Astrocyte (in vitro differentiated cells and primary cell): Measurements from ENCODE around the gene BRF1. TPM values are rescaled to one million over a fixed set of nuclear protein-coding genes. Genes with fewer than 3 reads are reported as not detected.

Experiments
- DNase-seq: peaks from one replicate; pipeline ENCODE4 v3.0.0-alpha.2; 2010; ENCODE audit warnings: low read depth
- FAIRE-seq: peaks from 2 replicates; lab custom pipeline; 2011; peaks lifted over from hg19 to GRCh38; lab: Jason Lieb, UNC
- H2AFZ ChIP-seq: 2 replicates; pipeline ENCODE4 v1.6.0; 2012; ENCODE audit warnings: low read depth, low read length, inconsistent platforms
- H3K27ac ChIP-seq: 2 replicates; pipeline ENCODE4 v1.5.1; 2011; ENCODE audit warnings: low read depth, low read length, inconsistent platforms
- H3K27me3 ChIP-seq: 2 replicates; pipeline ENCODE4 v1.6.0; 2011; ENCODE audit warnings: low read length, inconsistent platforms; ENCODE audit not compliant: insufficient read depth
- H3K36me3 ChIP-seq: 2 replicates; pipeline ENCODE4 v1.5.1; 2011; ENCODE audit warnings: low read length, inconsistent platforms; ENCODE audit not compliant: insufficient read depth
- H3K4me1 ChIP-seq: 2 replicates; pipeline ENCODE4 v1.5.1; 2011; ENCODE audit warnings: low read length, inconsistent platforms; ENCODE audit not compliant: insufficient read depth
- H3K4me2 ChIP-seq: 2 replicates; pipeline ENCODE4 v1.6.0; 2012; ENCODE audit warnings: low read length, inconsistent platforms
- H3K4me3 ChIP-seq: 2 replicates; pipeline ENCODE4 v1.5.1; 2011; ENCODE audit warnings: low read depth, mild to moderate bottlenecking, low read length, inconsistent platforms; ENCODE audit not compliant: insufficient read depth
- H3K79me2 ChIP-seq: 2 replicates; pipeline ENCODE4 v1.6.0; 2012; ENCODE audit warnings: mild to moderate bottlenecking, low read length, inconsistent platforms; ENCODE audit not compliant: insufficient read depth
- H3K9ac ChIP-seq: 2 replicates; pipeline ENCODE4 v1.6.0; 2012; ENCODE audit warnings: mild to moderate bottlenecking, low read length, inconsistent platforms
- H3K9me3 ChIP-seq: 2 replicates; pipeline ENCODE4 v1.5.1; 2012; ENCODE audit warnings: low read depth, mild to moderate bottlenecking, low read length, inconsistent platforms; ENCODE audit not compliant: insufficient read depth
- H4K20me1 ChIP-seq: 2 replicates; pipeline ENCODE4 v1.6.0; 2012; ENCODE audit warnings: low read length, inconsistent platforms; ENCODE audit not compliant: insufficient read depth
- H3K27ac Mint-ChIP-seq: one replicate; pipeline ENCODE4 v1.8.0; 2021; ENCODE audit warnings: mild to moderate bottlenecking, mixed read lengths; ENCODE audit not compliant: unreplicated experiment
- H3K27me3 Mint-ChIP-seq: one replicate; pipeline ENCODE4 v1.8.0; 2021; ENCODE audit warnings: low read depth, mixed read lengths; ENCODE audit not compliant: unreplicated experiment
- H3K36me3 Mint-ChIP-seq: one replicate; pipeline ENCODE4 v1.8.0; 2021; ENCODE audit warnings: low read depth, mixed read lengths; ENCODE audit not compliant: unreplicated experiment
- H3K4me1 Mint-ChIP-seq: one replicate; pipeline ENCODE4 v1.8.0; 2021; ENCODE audit warnings: low read depth, mixed read lengths; ENCODE audit not compliant: unreplicated experiment
- H3K4me3 Mint-ChIP-seq: one replicate; pipeline ENCODE4 v1.8.0; 2021; ENCODE audit warnings: mild to moderate bottlenecking, moderate library complexity, mixed read lengths; ENCODE audit not compliant: unreplicated experiment
- H3K9me3 Mint-ChIP-seq: one replicate; pipeline ENCODE4 v1.8.0; 2021; ENCODE audit warnings: mild to moderate bottlenecking, mixed read lengths; ENCODE audit not compliant: unreplicated experiment
- CTCF ChIP-seq: IDR thresholded peaks from 2 replicates; pipeline ENCODE4 v1.5.1; 2011; ENCODE audit warnings: low read depth, mild to moderate bottlenecking, inconsistent platforms, low read length, moderate library complexity; ENCODE audit not compliant: insufficient read depth
- EZH2 ChIP-seq: IDR thresholded peaks from 2 replicates; pipeline ENCODE4 v1.6.1; 2012; ENCODE audit warnings: mild to moderate bottlenecking, low read length, inconsistent platforms; ENCODE audit not compliant: insufficient read depth
- total RNA-seq: library from RNA; stranded (reverse); gene quantifications from 2 replicates; pipeline ENCODE4 v1.2.1, GENCODE V29; 2021

Gene BRF1
- total RNA-seq, 1 donor from 2014 or later = 20.5 TPM

GRCh38 chr14:105167303-105168092 lies 133.3 kb downstream of the BRF1 start:
- H3K4me3 Mint-ChIP-seq = peak overlapping the region; percentile 66
- Histone ChIP-seq H3K4me1 (peaks cover 4% of the 10 kb centered on the region), H3K9me3 (no peaks in the 10 kb centered on the region), H4K20me1 (peaks cover 13% of the 10 kb centered on the region), H3K27me3 (peaks cover 17% of the 10 kb centered on the region), H3K4me3 (no peak overlapping the region), H3K4me2 (peak overlapping the region; percentile 66), H2AFZ (no peak overlapping the region), H3K9ac (no peak overlapping the region), H3K36me3 (no peaks in the 10 kb centered on the region), H3K79me2 (no peaks in the 10 kb centered on the region), H3K27ac (no peak overlapping the region)
- no peak for TF ChIP-seq CTCF
- TF ChIP-seq EZH2 = peak; percentile 99
- peaks cover 16% of the 10 kb centered on the region for H3K27me3 Mint-ChIP-seq
- H3K27ac Mint-ChIP-seq = no peak overlapping the region
- H3K9me3 Mint-ChIP-seq = no peaks in the 10 kb centered on the region
- no peaks in the 10 kb centered on the region for H3K36me3 Mint-ChIP-seq
- FAIRE-seq (no peak), DNase-seq (no peak)
- H3K4me1 Mint-ChIP-seq = no peaks in the 10 kb centered on the region

GRCh38 chr14:105166571-105167302 lies 134.1 kb downstream of the BRF1 start:
- H3K36me3 ChIP-seq = no peaks in the 10 kb centered on the region
- no peak overlapping the region for H3K27ac ChIP-seq
- H3K36me3 Mint-ChIP-seq = no peaks in the 10 kb centered on the region
- H3K4me1 ChIP-seq = peaks cover 4% of the 10 kb centered on the region
- H3K9ac ChIP-seq = no peak overlapping the region
- H3K27ac Mint-ChIP-seq = no peak overlapping the region
- H3K79me2 ChIP-seq = no peaks in the 10 kb centered on the region
- H4K20me1 ChIP-seq = peaks cover 17% of the 10 kb centered on the region
- H3K9me3 Mint-ChIP-seq = no peaks in the 10 kb centered on the region
- H3K4me3 ChIP-seq = no peak overlapping the region
- H3K9me3 ChIP-seq = no peaks in the 10 kb centered on the region
- H3K27me3 Mint-ChIP-seq = peaks cover 17% of the 10 kb centered on the region
- TF ChIP-seq EZH2 (no peak), CTCF (no peak)
- no peak for DNase-seq
- peak overlapping the region; percentile 22 for H3K4me3 Mint-ChIP-seq
- no peaks in the 10 kb centered on the region for H3K4me1 Mint-ChIP-seq
- peaks cover 17% of the 10 kb centered on the region for H3K27me3 ChIP-seq
- H2AFZ ChIP-seq = no peak overlapping the region
- FAIRE-seq = no peak
- H3K4me2 ChIP-seq = peak overlapping the region; percentile 66
